ENCODE data around the gene ROR2.

DNA sequence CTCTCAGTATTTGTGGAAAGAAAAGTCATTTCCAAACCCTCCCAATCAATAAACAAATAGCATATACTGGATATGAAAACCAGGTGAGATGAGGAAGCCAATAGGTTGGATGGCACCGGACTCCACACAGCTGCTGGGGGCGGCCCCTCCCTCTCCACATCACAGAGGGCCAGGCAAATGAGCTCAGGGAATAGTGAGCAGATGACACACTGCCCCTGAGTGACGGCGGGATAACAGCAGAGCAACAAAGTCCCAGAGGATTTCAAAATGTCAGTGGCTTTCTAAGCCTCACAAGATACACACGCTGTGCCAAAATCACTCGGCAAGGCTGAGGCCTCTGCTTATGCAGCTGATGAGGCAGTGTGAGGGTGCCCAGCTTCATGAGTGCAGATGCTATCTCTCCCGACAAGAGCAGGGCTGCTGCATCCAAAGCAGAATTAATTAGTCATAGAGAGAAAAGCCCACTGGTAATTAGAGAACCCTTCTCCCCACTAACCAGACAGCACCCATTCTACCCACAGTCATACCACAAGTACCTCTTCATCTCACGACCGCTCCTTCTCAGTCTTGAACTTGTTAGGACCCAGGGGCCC is 291.4 kb downstream of the ROR2 start:
- TF ChIP-seq, protein P1, sequence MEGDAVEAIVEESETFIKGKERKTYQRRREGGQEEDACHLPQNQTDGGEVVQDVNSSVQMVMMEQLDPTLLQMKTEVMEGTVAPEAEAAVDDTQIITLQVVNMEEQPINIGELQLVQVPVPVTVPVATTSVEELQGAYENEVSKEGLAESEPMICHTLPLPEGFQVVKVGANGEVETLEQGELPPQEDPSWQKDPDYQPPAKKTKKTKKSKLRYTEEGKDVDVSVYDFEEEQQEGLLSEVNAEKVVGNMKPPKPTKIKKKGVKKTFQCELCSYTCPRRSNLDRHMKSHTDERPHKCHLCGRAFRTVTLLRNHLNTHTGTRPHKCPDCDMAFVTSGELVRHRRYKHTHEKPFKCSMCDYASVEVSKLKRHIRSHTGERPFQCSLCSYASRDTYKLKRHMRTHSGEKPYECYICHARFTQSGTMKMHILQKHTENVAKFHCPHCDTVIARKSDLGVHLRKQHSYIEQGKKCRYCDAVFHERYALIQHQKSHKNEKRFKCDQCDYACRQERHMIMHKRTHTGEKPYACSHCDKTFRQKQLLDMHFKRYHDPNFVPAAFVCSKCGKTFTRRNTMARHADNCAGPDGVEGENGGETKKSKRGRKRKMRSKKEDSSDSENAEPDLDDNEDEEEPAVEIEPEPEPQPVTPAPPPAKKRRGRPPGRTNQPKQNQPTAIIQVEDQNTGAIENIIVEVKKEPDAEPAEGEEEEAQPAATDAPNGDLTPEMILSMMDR (conservative IDR thresholded peaks at IDR 0.05; ENCODE audit: low read depth, low read length) = no peak
- TF ChIP-seq EZH2 (IDR thresholded peaks at IDR 0.05; ENCODE audit: low read length, unreplicated experiment) = no peak
- no peak for TF ChIP-seq EZH2phosphoT487 (IDR thresholded peaks at IDR 0.05; ENCODE audit: borderline replicate concordance, low read length)

Measured in PC-3 (cell line).